ENCODE results near the gene VPS4A. TPM values are rescaled to one million over a fixed set of nuclear protein-coding genes. Genes with fewer than 3 reads are reported as not detected.
"Not testable (repeated sequence)": the region's sequence is repeated elsewhere in the genome, so short reads cannot be mapped to it uniquely, and the experiment has no call there.

VPS4A gene
- total and polyA plus RNA-seq, 2 donors = 15.1 to 28.4 TPM

DNA sequence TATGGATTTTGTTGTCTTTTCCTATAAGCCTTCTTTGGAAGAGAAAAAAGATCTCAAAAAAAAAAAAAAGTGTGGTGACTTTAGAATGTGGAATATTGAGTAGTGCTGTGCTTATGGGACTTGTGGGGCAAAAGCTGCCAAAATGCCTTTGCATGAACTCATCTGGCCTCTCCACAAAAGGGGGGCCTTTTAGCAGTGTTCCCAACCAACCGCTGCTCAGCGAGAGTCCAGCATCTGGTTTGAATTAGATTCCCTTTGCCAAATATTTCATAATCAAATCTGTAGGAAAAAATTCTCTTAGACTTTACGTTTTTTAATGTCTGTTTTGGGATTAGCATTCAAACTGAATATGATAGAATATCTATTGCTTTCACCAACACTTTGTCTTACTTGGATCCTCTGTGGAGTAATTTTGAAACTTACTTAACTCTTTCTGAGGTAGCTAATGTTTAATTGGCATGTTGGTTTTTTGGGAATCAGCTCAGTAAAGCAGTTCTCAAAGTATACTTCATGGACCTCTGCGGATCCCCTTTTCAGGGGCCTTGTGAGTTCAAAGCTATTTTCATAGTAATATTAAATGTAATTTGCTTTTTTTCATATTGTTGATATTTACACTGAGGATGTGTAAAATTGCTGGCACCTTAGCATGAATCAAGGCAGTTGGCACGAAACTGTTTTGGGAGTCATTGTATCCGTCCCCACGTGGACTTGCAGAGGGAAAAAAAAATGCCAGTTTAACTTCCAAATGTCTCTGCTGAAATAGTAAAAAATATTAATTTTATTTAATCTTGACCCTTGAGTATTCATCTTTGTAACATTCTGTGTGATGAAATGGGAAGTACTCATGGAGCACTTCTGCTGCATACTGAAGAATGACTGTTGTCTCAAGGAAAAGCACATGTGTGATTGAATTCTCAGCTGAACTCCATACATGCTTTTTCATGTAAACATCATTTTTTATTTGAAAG is 34.7 kb upstream of the VPS4A start:
- H3K36me3 ChIP-seq (ENCODE audit: control insufficient read depth in 2 of 2, insufficient read depth in 2 of 2, low read length in 1 of 2) = peaks cover 0 to 4% of the 10 kb centered on the region in 2 donors
- no peak for DNase-seq (ENCODE audit: low read depth in 6 of 9, low spot score in 9 of 9)
- H3K27ac ChIP-seq (ENCODE audit: low read depth in 1 of 2, low read length in 1 of 2) = no peak overlapping the region
- no peak overlapping the region for H3K4me3 ChIP-seq (ENCODE audit: low read length in 2 of 2)
- H3K4me1 ChIP-seq (ENCODE audit: control insufficient read depth in 2 of 2, insufficient read depth in 2 of 2, low read length in 2 of 2) = no peaks in the 10 kb centered on the region
- H3K27me3 ChIP-seq (ENCODE audit: control insufficient read depth in 2 of 2, insufficient read depth in 1 of 2, low read length in 1 of 2) = no peaks in the 10 kb centered on the region
- no peaks in the 10 kb centered on the region for H3K9me3 ChIP-seq (ENCODE audit: control insufficient read depth in 2 of 2, insufficient read depth in 1 of 2, low read length in 1 of 2)
- 94% methylated on average over 7 of the region's 7 CpGs for WGBS

DNA sequence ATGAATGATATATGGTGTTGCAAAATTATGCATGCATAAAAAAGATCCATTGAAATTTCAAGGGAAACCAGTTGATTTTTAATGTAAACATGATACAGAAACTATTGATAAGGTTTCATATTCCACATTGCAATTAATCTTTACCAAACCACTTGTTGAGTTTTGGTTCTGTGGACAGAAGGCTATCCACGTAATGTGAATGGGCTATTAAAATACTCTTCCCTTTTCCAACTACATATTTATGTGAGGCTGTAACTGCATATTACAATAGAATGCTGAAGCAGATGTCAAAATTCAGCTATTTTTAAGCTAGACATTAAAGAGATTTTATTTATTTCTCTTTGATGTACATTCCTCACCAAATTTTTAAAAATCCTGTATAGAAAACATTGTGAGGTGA is 33.7 kb upstream of the VPS4A start:
- Histone ChIP-seq H3K4me3 (ENCODE audit: low read length in 2 of 2) (no peak overlapping the region), H3K9me3 (ENCODE audit: control insufficient read depth in 2 of 2, insufficient read depth in 1 of 2, low read length in 1 of 2) (no peaks in the 10 kb centered on the region), H3K27ac (ENCODE audit: low read depth in 1 of 2, low read length in 1 of 2) (no peak overlapping the region), H3K27me3 (ENCODE audit: control insufficient read depth in 2 of 2, insufficient read depth in 1 of 2, low read length in 1 of 2) (no peaks in the 10 kb centered on the region), H3K4me1 (ENCODE audit: control insufficient read depth in 2 of 2, insufficient read depth in 2 of 2, low read length in 2 of 2) (no peaks in the 10 kb centered on the region), H3K36me3 (ENCODE audit: control insufficient read depth in 2 of 2, insufficient read depth in 2 of 2, low read length in 1 of 2) (peaks cover 0 to 4% of the 10 kb centered on the region in 2 donors)
- WGBS = 50% methylated on average over 1 of the region's 1 CpG
- no peak for DNase-seq (ENCODE audit: low read depth in 6 of 9, low spot score in 9 of 9)

DNA sequence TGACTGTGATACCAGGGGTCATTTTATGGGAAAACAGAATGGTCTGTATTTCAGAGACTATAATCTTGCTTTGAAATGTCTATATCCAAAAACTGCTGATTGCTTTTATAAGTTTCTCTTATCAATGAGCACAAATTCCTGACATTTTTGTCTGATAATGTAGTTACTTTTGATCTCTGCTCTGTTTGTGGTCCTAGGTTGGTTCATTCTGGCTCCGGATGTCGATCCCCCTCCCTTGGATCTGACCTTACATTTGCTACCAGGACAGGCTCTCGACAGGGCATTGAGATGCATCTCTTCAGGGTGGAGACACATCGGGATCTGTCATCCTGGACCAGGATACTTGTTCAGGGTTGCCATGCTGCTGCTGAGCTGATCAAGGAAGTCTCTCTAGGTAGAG is 27.3 kb upstream of the VPS4A start:
- H3K9me3 ChIP-seq (ENCODE audit: control insufficient read depth in 2 of 2, insufficient read depth in 1 of 2, low read length in 1 of 2) = no peaks in the 10 kb centered on the region
- no peaks in the 10 kb centered on the region for H3K4me1 ChIP-seq (ENCODE audit: control insufficient read depth in 2 of 2, insufficient read depth in 2 of 2, low read length in 2 of 2)
- no peak overlapping the region for H3K4me3 ChIP-seq (ENCODE audit: low read length in 2 of 2)
- WGBS = 95% methylated on average over 4 of the region's 4 CpGs
- H3K27me3 ChIP-seq (ENCODE audit: control insufficient read depth in 2 of 2, insufficient read depth in 1 of 2, low read length in 1 of 2) = no peaks in the 10 kb centered on the region
- H3K36me3 ChIP-seq (ENCODE audit: control insufficient read depth in 2 of 2, insufficient read depth in 2 of 2, low read length in 1 of 2) = peaks cover 3 to 19% of the 10 kb centered on the region in 2 donors
- H3K27ac ChIP-seq (ENCODE audit: low read depth in 1 of 2, low read length in 1 of 2) = no peak overlapping the region
- DNase-seq (ENCODE audit: low read depth in 6 of 9, low spot score in 9 of 9) = no peak

DNA sequence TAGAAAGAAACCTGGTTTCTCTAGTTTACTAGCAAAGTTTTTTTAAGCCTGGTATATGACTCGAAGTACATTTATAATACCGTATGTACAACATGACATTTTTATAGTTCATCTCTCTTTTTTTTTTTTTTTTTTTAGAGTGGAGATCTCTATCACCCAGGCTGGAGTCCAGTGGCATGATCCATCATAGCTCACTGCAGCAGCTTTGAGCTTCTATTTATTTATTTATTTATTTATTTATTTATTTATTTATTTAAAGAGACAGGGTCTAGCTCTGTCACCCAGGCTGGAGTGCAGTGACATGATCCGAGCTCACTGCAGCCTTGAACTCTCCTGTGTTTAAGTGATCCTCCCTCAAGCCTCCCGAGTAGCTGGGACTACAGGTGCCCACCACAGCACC is 25.9 kb upstream of the VPS4A start:
- Histone ChIP-seq H3K9me3 (ENCODE audit: control insufficient read depth in 2 of 2, insufficient read depth in 1 of 2, low read length in 1 of 2) (no peaks in the 10 kb centered on the region), H3K4me1 (ENCODE audit: control insufficient read depth in 2 of 2, insufficient read depth in 2 of 2, low read length in 2 of 2) (no peaks in the 10 kb centered on the region), H3K27me3 (ENCODE audit: control insufficient read depth in 2 of 2, insufficient read depth in 1 of 2, low read length in 1 of 2) (no peaks in the 10 kb centered on the region), H3K4me3 (ENCODE audit: low read length in 2 of 2) (no peak overlapping the region), H3K27ac (ENCODE audit: low read depth in 1 of 2, low read length in 1 of 2) (no peak overlapping the region), H3K36me3 (ENCODE audit: control insufficient read depth in 2 of 2, insufficient read depth in 2 of 2, low read length in 1 of 2) (peaks cover 3 to 19% of the 10 kb centered on the region in 2 donors)
- DNase-seq (ENCODE audit: low read depth in 6 of 9, low spot score in 9 of 9) = no peak
- WGBS = 98% methylated on average over 4 of the region's 4 CpGs

DNA sequence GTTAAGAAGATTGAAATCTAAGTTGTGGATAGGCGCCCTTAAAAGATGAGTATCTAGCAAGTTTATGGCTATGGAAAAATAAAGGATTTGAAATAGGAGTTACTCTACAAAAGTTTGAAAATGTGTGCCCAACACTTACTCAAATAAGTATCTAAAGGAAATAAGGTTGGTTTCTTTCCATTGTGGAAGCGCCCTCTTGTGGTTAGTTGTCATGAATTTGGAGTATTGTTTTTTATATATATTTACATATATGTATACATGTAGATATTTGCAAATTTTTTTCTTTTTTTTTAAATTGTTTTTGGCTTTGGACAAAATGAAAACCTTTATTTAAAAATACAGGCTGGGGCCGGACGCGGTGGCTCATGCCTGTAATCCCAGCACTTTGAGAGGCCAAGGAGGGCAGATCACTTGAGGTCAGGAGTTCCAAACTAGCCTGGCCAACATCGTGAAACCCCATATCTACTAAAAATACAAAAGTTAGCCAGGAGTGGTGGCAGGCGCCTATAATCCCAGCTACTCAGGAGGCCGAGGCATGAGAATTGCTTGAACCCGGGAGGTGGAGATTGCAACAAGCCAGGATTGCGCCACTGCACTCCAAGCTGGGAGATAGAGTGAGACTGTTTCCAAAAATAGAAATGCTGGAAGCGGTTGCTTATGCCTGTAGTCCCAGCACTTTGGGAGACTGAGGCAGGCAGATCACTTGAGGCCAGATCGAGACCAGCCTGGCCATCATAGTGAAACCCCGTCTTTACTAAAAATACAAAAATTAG is 24.0 kb upstream of the VPS4A start:
- H3K9me3 ChIP-seq (ENCODE audit: control insufficient read depth in 2 of 2, insufficient read depth in 1 of 2, low read length in 1 of 2) = no peaks in the 10 kb centered on the region
- H3K4me1 ChIP-seq (ENCODE audit: control insufficient read depth in 2 of 2, insufficient read depth in 2 of 2, low read length in 2 of 2) = no peaks in the 10 kb centered on the region
- H3K27me3 ChIP-seq (ENCODE audit: control insufficient read depth in 2 of 2, insufficient read depth in 1 of 2, low read length in 1 of 2) = no peaks in the 10 kb centered on the region
- H3K36me3 ChIP-seq (ENCODE audit: control insufficient read depth in 2 of 2, insufficient read depth in 2 of 2, low read length in 1 of 2) = peaks cover 3 to 19% of the 10 kb centered on the region in 2 donors
- WGBS = 84% methylated on average over 13 of the region's 13 CpGs
- H3K4me3 ChIP-seq (ENCODE audit: low read length in 2 of 2) = no peak overlapping the region
- peak; percentile 11 to 84 (median 65) for DNase-seq (ENCODE audit: low read depth in 6 of 9, low spot score in 9 of 9)
- H3K27ac ChIP-seq (ENCODE audit: low read depth in 1 of 2, low read length in 1 of 2) = no peak overlapping the region

DNA sequence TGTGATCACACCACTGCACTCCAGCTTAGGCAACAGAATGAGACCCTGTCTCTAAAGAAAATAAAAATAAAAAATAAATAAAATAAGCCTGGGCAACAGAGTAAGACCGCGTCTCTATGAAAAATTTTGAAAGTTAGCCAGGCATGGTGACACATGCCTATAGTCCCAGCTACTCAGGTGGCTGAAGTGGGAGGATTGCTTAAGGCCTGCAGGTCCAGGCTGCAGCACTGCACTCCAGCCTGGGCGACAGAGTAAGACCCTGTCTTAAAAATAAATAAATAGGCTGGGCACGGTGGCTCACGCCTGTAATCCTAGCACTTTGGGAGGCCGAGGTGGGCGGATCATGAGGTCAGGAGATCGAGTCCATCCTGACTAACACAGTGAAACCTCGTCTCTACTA is 19.5 kb upstream of the VPS4A start:
- not testable (repeated sequence) for DNase-seq (ENCODE audit: low read depth in 6 of 9, low spot score in 9 of 9); H3K4me1 ChIP-seq (ENCODE audit: control insufficient read depth in 2 of 2, insufficient read depth in 2 of 2, low read length in 2 of 2); H3K9me3 ChIP-seq (ENCODE audit: control insufficient read depth in 2 of 2, insufficient read depth in 1 of 2, low read length in 1 of 2); H3K27ac ChIP-seq (ENCODE audit: low read depth in 1 of 2, low read length in 1 of 2); H3K36me3 ChIP-seq (ENCODE audit: control insufficient read depth in 2 of 2, insufficient read depth in 2 of 2, low read length in 1 of 2); H3K27me3 ChIP-seq (ENCODE audit: control insufficient read depth in 2 of 2, insufficient read depth in 1 of 2, low read length in 1 of 2); H3K4me3 ChIP-seq (ENCODE audit: low read length in 2 of 2)
- WGBS = 98% methylated on average over 9 of the region's 9 CpGs

DNA sequence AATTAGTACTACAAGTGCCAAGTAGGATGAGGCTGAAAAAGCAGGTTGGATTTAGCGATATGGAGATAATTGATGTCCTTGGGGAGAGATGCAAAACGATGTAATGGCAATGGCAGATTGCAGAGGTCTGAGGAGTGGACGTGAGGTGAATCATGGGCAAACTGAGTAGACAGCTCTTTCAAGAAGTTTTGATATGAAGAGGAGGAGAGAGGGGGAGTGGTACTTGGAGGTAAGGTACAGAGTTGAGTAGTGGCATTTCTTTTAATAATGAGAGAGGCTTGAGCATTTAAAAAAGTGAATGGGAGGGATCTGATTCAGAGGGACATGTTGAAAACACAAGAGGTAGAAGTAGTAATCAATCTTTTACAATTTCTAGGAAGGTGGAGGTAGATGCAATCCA is 17.7 kb upstream of the VPS4A start:
- DNase-seq (ENCODE audit: low read depth in 6 of 9, low spot score in 9 of 9) = no peak
- Histone ChIP-seq H3K4me3 (ENCODE audit: low read length in 2 of 2) (no peak overlapping the region), H3K36me3 (ENCODE audit: control insufficient read depth in 2 of 2, insufficient read depth in 2 of 2, low read length in 1 of 2) (no peaks in the 10 kb centered on the region), H3K27me3 (ENCODE audit: control insufficient read depth in 2 of 2, insufficient read depth in 1 of 2, low read length in 1 of 2) (no peaks in the 10 kb centered on the region), H3K9me3 (ENCODE audit: control insufficient read depth in 2 of 2, insufficient read depth in 1 of 2, low read length in 1 of 2) (no peaks in the 10 kb centered on the region), H3K4me1 (ENCODE audit: control insufficient read depth in 2 of 2, insufficient read depth in 2 of 2, low read length in 2 of 2) (no peaks in the 10 kb centered on the region), H3K27ac (ENCODE audit: low read depth in 1 of 2, low read length in 1 of 2) (no peak overlapping the region)
- WGBS = 95% methylated on average over 3 of the region's 3 CpGs

DNA sequence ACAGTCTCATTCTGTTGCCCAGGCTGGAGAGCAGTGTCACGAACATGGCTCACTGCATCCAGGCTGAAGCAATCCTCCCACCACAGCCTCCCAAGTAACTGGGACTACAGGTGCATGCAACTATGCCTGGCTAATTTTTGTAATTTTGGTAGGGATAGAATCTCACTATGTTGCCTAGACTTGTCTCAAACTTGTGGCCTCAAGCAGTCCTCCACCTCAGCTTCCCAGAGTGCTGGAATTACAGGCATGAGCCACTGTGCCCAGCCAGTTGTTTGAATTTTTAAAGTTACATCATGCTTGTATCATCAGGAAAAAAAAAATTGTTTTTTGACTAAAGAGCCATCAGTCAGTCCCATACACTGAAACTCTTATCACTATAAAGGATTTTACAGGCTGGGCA is 17.1 kb upstream of the VPS4A start:
- WGBS = 94% methylated on average over 1 of the region's 1 CpG
- Histone ChIP-seq H3K4me3 (ENCODE audit: low read length in 2 of 2) (no peak overlapping the region), H3K4me1 (ENCODE audit: control insufficient read depth in 2 of 2, insufficient read depth in 2 of 2, low read length in 2 of 2) (no peaks in the 10 kb centered on the region), H3K27ac (ENCODE audit: low read depth in 1 of 2, low read length in 1 of 2) (no peak overlapping the region), H3K9me3 (ENCODE audit: control insufficient read depth in 2 of 2, insufficient read depth in 1 of 2, low read length in 1 of 2) (no peaks in the 10 kb centered on the region), H3K27me3 (ENCODE audit: control insufficient read depth in 2 of 2, insufficient read depth in 1 of 2, low read length in 1 of 2) (no peaks in the 10 kb centered on the region), H3K36me3 (ENCODE audit: control insufficient read depth in 2 of 2, insufficient read depth in 2 of 2, low read length in 1 of 2) (no peaks in the 10 kb centered on the region)
- no peak for DNase-seq (ENCODE audit: low read depth in 6 of 9, low spot score in 9 of 9)

DNA sequence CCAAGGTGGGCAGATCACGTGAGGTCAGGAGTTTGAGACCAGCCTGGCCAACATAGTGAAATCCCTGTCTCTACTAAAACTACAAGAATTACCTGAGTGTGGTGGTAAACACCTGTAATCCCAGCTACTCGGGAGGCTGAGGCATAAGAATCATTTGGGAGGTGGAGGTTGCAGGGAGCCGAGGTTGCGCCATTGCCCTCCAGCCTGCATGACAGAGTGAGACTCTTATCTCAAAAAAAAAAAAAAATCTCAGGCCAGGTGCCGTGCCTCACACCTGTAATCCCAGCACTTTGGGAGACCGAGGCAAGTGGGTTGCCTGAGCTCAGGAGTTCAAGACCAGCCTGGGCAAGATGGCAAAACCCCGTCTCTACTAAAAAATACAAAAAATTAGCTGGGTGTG is 14.4 kb upstream of the VPS4A start:
- H3K4me3 ChIP-seq (ENCODE audit: low read length in 2 of 2); H3K9me3 ChIP-seq (ENCODE audit: control insufficient read depth in 2 of 2, insufficient read depth in 1 of 2, low read length in 1 of 2); H3K27ac ChIP-seq (ENCODE audit: low read depth in 1 of 2, low read length in 1 of 2); H3K4me1 ChIP-seq (ENCODE audit: control insufficient read depth in 2 of 2, insufficient read depth in 2 of 2, low read length in 2 of 2); DNase-seq (ENCODE audit: low read depth in 6 of 9, low spot score in 9 of 9); H3K27me3 ChIP-seq (ENCODE audit: control insufficient read depth in 2 of 2, insufficient read depth in 1 of 2, low read length in 1 of 2): not testable (repeated sequence)
- whole genome bisulfite sequencing = 98% methylated on average over 7 of the region's 7 CpGs
- peaks cover 4 to 12% of the 10 kb centered on the region in 2 donors for H3K36me3 ChIP-seq (ENCODE audit: control insufficient read depth in 2 of 2, insufficient read depth in 2 of 2, low read length in 1 of 2)

All from thymus (tissue), 11 donors.